Astrocyte (in vitro differentiated cells and primary cell): ENCODE results near the gene UBE2E1.

Experiments used
- EZH2 ChIP-seq: IDR thresholded peaks from 2 replicates; pipeline ENCODE4 v1.6.1; 2012; ENCODE audit warnings: mild to moderate bottlenecking, low read length, inconsistent platforms; ENCODE audit not compliant: insufficient read depth
- TF ChIP-seq, protein P1 (sequence below): IDR thresholded peaks from 2 replicates; pipeline ENCODE4 v1.5.1; 2011; ENCODE audit warnings: low read depth, mild to moderate bottlenecking, inconsistent platforms, low read length, moderate library complexity; ENCODE audit not compliant: insufficient read depth

DNA sequence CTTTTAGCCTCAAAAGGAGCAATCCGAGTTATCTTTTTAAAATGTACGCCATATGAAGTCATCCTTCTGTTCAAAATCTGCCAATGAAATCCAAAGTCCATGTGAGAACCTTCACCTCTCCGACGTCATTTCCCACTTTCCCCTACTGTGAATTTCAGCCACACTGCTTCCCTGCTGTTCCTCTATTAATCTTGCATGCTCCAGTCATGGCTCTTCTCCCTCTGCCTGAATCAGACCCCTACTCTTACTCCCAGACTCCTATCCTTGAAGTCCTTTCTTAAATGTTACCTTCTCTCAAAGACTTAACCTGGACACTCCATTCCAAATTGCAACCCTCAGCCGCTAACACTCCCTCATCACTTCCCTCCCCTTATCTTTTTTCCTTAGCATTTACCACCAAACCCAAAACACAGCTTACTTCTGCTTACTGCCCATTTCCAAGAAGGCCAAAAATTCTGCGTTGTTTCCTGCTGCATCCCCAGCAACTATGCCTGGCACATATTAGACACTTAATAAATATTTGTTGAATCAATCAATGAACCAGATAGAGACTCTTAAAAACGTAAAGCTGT, 109.9 kb downstream of the UBE2E1 start:
- TF ChIP-seq, protein P1, sequence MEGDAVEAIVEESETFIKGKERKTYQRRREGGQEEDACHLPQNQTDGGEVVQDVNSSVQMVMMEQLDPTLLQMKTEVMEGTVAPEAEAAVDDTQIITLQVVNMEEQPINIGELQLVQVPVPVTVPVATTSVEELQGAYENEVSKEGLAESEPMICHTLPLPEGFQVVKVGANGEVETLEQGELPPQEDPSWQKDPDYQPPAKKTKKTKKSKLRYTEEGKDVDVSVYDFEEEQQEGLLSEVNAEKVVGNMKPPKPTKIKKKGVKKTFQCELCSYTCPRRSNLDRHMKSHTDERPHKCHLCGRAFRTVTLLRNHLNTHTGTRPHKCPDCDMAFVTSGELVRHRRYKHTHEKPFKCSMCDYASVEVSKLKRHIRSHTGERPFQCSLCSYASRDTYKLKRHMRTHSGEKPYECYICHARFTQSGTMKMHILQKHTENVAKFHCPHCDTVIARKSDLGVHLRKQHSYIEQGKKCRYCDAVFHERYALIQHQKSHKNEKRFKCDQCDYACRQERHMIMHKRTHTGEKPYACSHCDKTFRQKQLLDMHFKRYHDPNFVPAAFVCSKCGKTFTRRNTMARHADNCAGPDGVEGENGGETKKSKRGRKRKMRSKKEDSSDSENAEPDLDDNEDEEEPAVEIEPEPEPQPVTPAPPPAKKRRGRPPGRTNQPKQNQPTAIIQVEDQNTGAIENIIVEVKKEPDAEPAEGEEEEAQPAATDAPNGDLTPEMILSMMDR = no peak
- TF ChIP-seq EZH2 = no peak
